ENCODE data around the gene VASH2. TPM values are rescaled to one million over a fixed set of nuclear protein-coding genes. Genes with fewer than 3 reads are reported as not detected.

Gene VASH2
- total RNA-seq, 1 experiment from 2014 or later = 303 TPM

- CTCF ChIA-PET = interaction anchor here (1.1 to 3.0 kb wide), 6 partner anchors 9 to 217 kb away, joined by 4 to 24 read pairs (median 10); no protein-coding TSS in a partner anchor
Measured at GRCh38 chr1:212966616-212967015, 16.3 kb downstream of the VASH2 start.

GRCh38 chr1:212967801-212968200 is 17.5 kb downstream of the VASH2 start:
- H3K9me3 Mint-ChIP-seq = no peaks in the 10 kb centered on the region
- ChIA-PET CTCF (interaction anchor here (0.5 to 3.0 kb wide), 16 partner anchors 9 to 529 kb away, joined by 3 to 24 read pairs (median 4); partner anchors contain the start of gene FLVCR1), POLR2A (interaction anchor here (0.6 to 1.8 kb wide), 6 partner anchors 9 to 47 kb away, joined by 3 to 7 read pairs (median 3); partner anchors contain the start of gene VASH2)
- ATAC-seq (peak; percentile 86), DNase-seq (ENCODE audit: low spot score) (peak; percentile 47)
- H3K36me3 Mint-ChIP-seq = peaks cover 96% of the 10 kb centered on the region
- TF ChIP-seq, protein P1, sequence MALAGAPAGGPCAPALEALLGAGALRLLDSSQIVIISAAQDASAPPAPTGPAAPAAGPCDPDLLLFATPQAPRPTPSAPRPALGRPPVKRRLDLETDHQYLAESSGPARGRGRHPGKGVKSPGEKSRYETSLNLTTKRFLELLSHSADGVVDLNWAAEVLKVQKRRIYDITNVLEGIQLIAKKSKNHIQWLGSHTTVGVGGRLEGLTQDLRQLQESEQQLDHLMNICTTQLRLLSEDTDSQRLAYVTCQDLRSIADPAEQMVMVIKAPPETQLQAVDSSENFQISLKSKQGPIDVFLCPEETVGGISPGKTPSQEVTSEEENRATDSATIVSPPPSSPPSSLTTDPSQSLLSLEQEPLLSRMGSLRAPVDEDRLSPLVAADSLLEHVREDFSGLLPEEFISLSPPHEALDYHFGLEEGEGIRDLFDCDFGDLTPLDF (CRISPR knock-in tag; IDR thresholded peaks at IDR 0.05) = no peak
- TF ChIP-seq NR1H2 (CRISPR knock-in tag; IDR thresholded peaks at IDR 0.05) (no peak), ZNF671 (CRISPR knock-in tag; IDR thresholded peaks at IDR 0.05) (no peak), NR2C2 (CRISPR knock-in tag; IDR thresholded peaks at IDR 0.05) (no peak), EMX1 (CRISPR knock-in tag; IDR thresholded peaks at IDR 0.05) (peak; percentile 54; the same call in 1 of the 2 replicates), NFE2L1 (CRISPR knock-in tag; IDR thresholded peaks at IDR 0.05) (peak; percentile 56; the same call in 1 of the 2 replicates), ESRRA (CRISPR knock-in tag; IDR thresholded peaks at IDR 0.05; ENCODE audit: borderline replicate concordance) (no peak), TP53 (CRISPR knock-in tag; IDR thresholded peaks at IDR 0.05) (no peak)
- TF ChIP-seq, protein P2, sequence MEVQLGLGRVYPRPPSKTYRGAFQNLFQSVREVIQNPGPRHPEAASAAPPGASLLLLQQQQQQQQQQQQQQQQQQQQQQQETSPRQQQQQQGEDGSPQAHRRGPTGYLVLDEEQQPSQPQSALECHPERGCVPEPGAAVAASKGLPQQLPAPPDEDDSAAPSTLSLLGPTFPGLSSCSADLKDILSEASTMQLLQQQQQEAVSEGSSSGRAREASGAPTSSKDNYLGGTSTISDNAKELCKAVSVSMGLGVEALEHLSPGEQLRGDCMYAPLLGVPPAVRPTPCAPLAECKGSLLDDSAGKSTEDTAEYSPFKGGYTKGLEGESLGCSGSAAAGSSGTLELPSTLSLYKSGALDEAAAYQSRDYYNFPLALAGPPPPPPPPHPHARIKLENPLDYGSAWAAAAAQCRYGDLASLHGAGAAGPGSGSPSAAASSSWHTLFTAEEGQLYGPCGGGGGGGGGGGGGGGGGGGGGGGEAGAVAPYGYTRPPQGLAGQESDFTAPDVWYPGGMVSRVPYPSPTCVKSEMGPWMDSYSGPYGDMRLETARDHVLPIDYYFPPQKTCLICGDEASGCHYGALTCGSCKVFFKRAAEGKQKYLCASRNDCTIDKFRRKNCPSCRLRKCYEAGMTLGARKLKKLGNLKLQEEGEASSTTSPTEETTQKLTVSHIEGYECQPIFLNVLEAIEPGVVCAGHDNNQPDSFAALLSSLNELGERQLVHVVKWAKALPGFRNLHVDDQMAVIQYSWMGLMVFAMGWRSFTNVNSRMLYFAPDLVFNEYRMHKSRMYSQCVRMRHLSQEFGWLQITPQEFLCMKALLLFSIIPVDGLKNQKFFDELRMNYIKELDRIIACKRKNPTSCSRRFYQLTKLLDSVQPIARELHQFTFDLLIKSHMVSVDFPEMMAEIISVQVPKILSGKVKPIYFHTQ (CRISPR knock-in tag; IDR thresholded peaks at IDR 0.05) = no peak; the same call in 1 of the 2 replicates
- TF ChIP-seq, protein P3, sequence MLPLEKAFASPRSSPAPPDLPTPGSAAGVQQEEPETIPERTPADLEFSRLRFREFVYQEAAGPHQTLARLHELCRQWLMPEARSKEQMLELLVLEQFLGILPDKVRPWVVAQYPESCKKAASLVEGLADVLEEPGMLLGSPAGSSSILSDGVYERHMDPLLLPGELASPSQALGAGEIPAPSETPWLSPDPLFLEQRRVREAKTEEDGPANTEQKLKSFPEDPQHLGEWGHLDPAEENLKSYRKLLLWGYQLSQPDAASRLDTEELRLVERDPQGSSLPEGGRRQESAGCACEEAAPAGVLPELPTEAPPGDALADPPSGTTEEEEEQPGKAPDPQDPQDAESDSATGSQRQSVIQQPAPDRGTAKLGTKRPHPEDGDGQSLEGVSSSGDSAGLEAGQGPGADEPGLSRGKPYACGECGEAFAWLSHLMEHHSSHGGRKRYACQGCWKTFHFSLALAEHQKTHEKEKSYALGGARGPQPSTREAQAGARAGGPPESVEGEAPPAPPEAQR (CRISPR knock-in tag; IDR thresholded peaks at IDR 0.05) = no peak
- TF ChIP-seq, protein P4, sequence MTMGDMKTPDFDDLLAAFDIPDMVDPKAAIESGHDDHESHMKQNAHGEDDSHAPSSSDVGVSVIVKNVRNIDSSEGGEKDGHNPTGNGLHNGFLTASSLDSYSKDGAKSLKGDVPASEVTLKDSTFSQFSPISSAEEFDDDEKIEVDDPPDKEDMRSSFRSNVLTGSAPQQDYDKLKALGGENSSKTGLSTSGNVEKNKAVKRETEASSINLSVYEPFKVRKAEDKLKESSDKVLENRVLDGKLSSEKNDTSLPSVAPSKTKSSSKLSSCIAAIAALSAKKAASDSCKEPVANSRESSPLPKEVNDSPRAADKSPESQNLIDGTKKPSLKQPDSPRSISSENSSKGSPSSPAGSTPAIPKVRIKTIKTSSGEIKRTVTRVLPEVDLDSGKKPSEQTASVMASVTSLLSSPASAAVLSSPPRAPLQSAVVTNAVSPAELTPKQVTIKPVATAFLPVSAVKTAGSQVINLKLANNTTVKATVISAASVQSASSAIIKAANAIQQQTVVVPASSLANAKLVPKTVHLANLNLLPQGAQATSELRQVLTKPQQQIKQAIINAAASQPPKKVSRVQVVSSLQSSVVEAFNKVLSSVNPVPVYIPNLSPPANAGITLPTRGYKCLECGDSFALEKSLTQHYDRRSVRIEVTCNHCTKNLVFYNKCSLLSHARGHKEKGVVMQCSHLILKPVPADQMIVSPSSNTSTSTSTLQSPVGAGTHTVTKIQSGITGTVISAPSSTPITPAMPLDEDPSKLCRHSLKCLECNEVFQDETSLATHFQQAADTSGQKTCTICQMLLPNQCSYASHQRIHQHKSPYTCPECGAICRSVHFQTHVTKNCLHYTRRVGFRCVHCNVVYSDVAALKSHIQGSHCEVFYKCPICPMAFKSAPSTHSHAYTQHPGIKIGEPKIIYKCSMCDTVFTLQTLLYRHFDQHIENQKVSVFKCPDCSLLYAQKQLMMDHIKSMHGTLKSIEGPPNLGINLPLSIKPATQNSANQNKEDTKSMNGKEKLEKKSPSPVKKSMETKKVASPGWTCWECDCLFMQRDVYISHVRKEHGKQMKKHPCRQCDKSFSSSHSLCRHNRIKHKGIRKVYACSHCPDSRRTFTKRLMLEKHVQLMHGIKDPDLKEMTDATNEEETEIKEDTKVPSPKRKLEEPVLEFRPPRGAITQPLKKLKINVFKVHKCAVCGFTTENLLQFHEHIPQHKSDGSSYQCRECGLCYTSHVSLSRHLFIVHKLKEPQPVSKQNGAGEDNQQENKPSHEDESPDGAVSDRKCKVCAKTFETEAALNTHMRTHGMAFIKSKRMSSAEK (CRISPR knock-in tag; IDR thresholded peaks at IDR 0.05; ENCODE audit: borderline replicate concordance) = no peak
- TF ChIP-seq, protein P5, sequence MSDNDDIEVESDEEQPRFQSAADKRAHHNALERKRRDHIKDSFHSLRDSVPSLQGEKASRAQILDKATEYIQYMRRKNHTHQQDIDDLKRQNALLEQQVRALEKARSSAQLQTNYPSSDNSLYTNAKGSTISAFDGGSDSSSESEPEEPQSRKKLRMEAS (CRISPR knock-in tag; IDR thresholded peaks at IDR 0.05) = no peak
- peak overlapping the region; percentile 78 for H3K27ac Mint-ChIP-seq
- peak overlapping the region; percentile 1; the same call in 1 of the 2 replicates for H3K4me3 Mint-ChIP-seq
- peaks cover 82% of the 10 kb centered on the region for H3K4me1 Mint-ChIP-seq
- no peaks in the 10 kb centered on the region for H3K27me3 Mint-ChIP-seq (ENCODE audit: low read depth)

More at GRCh38 chr1:212966616-212967015, 16.3 kb downstream of the VASH2 start:
- POLR2A ChIA-PET = interaction anchor here (0.9 to 1.8 kb wide), 4 partner anchors 8 to 18 kb away, joined by 3 to 7 read pairs (median 4); partner anchors contain the start of gene VASH2
- DNase-seq (ENCODE audit: low spot score) = no peak
- peak overlapping the region; percentile 94 for H3K27ac Mint-ChIP-seq
- no peak overlapping the region for H3K4me3 Mint-ChIP-seq
- peaks cover 87% of the 10 kb centered on the region for H3K4me1 Mint-ChIP-seq
- no peak for ATAC-seq
- H3K27me3 Mint-ChIP-seq (ENCODE audit: low read depth) = no peaks in the 10 kb centered on the region
- H3K9me3 Mint-ChIP-seq = no peaks in the 10 kb centered on the region
- TF ChIP-seq, protein P6, sequence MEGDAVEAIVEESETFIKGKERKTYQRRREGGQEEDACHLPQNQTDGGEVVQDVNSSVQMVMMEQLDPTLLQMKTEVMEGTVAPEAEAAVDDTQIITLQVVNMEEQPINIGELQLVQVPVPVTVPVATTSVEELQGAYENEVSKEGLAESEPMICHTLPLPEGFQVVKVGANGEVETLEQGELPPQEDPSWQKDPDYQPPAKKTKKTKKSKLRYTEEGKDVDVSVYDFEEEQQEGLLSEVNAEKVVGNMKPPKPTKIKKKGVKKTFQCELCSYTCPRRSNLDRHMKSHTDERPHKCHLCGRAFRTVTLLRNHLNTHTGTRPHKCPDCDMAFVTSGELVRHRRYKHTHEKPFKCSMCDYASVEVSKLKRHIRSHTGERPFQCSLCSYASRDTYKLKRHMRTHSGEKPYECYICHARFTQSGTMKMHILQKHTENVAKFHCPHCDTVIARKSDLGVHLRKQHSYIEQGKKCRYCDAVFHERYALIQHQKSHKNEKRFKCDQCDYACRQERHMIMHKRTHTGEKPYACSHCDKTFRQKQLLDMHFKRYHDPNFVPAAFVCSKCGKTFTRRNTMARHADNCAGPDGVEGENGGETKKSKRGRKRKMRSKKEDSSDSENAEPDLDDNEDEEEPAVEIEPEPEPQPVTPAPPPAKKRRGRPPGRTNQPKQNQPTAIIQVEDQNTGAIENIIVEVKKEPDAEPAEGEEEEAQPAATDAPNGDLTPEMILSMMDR (IDR thresholded peaks at IDR 0.05) = no peak
- TF ChIP-seq, protein P5 (CRISPR knock-in tag; IDR thresholded peaks at IDR 0.05) = no peak
- peaks cover 96% of the 10 kb centered on the region for H3K36me3 Mint-ChIP-seq

Data from WTC11 (cell line).